ENCODE data around the gene RASSF5. TPM values are rescaled to one million over a fixed set of nuclear protein-coding genes. Genes with fewer than 3 reads are reported as not detected.

RASSF5 gene
- polyA plus RNA-seq, 2 of the 4 experiments (the other 2 are of a cell fraction), result 2.0 to 2.2 TPM

DNA sequence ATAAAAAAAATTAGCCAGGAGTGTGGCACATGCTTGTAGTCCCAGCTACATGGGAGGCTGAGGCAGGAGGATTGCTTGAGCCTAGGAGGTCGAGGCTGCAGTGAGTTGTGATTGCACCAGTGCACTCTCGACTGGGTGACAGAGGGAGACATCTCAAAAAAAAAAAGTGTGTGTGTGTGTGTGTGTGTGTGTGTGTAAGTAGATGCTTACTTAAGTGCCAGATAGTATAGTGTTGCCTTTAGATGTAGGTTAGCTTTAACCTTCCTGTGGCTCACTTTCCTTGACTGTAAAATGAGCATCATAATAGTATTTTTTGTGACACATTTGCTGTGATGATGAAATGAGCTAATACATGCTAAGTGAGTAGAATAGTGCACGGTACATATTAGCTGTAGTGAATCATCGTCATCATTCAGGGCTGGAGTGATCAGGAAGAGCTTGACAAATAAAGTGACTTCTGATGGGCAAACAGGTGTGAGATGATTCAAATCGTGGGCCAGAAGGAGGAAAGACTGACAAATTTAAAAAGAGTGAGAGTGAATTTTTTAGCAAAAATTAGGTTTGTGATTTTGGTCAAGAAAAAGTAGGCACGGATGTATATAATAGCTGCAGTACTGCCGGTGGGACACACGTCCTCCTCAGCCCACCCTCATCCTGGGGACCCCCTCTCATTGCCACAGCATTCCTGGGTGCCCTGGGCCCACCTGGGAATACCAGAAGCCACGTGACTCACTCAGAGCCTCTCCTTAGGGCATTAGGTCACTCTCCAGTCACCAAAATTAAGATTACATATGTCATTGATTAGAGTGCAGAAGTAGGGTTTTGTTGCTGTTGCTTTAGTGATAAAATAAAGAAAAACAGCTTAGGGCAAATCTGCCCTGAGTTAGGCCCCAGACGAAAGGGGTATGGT lies 71.0 kb downstream of the RASSF5 start (continued):
- TF ChIP-seq, protein P1, sequence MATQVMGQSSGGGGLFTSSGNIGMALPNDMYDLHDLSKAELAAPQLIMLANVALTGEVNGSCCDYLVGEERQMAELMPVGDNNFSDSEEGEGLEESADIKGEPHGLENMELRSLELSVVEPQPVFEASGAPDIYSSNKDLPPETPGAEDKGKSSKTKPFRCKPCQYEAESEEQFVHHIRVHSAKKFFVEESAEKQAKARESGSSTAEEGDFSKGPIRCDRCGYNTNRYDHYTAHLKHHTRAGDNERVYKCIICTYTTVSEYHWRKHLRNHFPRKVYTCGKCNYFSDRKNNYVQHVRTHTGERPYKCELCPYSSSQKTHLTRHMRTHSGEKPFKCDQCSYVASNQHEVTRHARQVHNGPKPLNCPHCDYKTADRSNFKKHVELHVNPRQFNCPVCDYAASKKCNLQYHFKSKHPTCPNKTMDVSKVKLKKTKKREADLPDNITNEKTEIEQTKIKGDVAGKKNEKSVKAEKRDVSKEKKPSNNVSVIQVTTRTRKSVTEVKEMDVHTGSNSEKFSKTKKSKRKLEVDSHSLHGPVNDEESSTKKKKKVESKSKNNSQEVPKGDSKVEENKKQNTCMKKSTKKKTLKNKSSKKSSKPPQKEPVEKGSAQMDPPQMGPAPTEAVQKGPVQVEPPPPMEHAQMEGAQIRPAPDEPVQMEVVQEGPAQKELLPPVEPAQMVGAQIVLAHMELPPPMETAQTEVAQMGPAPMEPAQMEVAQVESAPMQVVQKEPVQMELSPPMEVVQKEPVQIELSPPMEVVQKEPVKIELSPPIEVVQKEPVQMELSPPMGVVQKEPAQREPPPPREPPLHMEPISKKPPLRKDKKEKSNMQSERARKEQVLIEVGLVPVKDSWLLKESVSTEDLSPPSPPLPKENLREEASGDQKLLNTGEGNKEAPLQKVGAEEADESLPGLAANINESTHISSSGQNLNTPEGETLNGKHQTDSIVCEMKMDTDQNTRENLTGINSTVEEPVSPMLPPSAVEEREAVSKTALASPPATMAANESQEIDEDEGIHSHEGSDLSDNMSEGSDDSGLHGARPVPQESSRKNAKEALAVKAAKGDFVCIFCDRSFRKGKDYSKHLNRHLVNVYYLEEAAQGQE (IDR thresholded peaks at IDR 0.05), result no peak
- TF ChIP-seq, protein P2, sequence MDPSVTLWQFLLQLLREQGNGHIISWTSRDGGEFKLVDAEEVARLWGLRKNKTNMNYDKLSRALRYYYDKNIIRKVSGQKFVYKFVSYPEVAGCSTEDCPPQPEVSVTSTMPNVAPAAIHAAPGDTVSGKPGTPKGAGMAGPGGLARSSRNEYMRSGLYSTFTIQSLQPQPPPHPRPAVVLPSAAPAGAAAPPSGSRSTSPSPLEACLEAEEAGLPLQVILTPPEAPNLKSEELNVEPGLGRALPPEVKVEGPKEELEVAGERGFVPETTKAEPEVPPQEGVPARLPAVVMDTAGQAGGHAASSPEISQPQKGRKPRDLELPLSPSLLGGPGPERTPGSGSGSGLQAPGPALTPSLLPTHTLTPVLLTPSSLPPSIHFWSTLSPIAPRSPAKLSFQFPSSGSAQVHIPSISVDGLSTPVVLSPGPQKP (IDR thresholded peaks at IDR 0.05; ENCODE audit: low read depth, low read length), result no peak
- TF ChIP-seq, protein P3, sequence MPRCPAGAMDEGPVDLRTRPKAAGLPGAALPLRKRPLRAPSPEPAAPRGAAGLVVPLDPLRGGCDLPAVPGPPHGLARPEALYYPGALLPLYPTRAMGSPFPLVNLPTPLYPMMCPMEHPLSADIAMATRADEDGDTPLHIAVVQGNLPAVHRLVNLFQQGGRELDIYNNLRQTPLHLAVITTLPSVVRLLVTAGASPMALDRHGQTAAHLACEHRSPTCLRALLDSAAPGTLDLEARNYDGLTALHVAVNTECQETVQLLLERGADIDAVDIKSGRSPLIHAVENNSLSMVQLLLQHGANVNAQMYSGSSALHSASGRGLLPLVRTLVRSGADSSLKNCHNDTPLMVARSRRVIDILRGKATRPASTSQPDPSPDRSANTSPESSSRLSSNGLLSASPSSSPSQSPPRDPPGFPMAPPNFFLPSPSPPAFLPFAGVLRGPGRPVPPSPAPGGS (IDR thresholded peaks at IDR 0.05), result no peak

DNA sequence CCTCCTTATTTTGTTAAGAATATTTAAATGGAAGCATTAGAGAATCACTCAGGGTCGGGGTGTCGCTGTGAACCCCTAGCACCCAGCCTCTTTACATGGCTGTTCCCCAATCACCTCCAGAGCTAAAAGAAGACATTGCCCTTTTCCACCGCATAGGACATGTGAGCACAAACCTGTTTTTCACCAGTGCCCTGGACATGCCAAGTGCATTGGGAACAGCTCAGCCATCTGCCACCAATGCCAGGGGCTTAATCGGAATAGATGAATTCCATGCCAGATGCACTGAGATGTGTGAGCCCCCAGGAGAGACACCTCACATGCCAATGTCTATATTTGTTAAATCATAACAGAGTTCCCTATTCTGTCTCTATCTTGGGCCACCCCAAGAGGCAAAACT lies 71.6 kb downstream of the RASSF5 start:
- Histone ChIP-seq H3K4me3 (no peak overlapping the region), H3K9me3 (no peaks in the 10 kb centered on the region), H3K4me2 (no peak overlapping the region), H3K27ac (no peak overlapping the region), H3K4me1 (no peaks in the 10 kb centered on the region)
- ChIA-PET POLR2A (no interaction called here), CTCF (interaction anchor here (0.6 to 16.8 kb wide), 7 partner anchors 10 to 349 kb away, joined by 3 to 219 read pairs (median 8); no protein-coding TSS in a partner anchor)
- ATAC-seq (no peak), DNase-seq (ENCODE audit: low read depth in 1 of 2, low spot score in 1 of 2) (no peak), FAIRE-seq (no peak)
- TF ChIP-seq SMC3 (IDR thresholded peaks at IDR 0.05) (no peak), GATA3 (IDR thresholded peaks at IDR 0.05; ENCODE audit: borderline replicate concordance) (no peak), NPAS2 (CRISPR knock-in tag; IDR thresholded peaks at IDR 0.05; ENCODE audit: borderline replicate concordance) (no peak), CEBPB (IDR thresholded peaks at IDR 0.05) (no peak), FOSL2 (IDR thresholded peaks at IDR 0.05) (no peak), FOSL2 (CRISPR knock-in tag; IDR thresholded peaks at IDR 0.05) (no peak), MAZ (IDR thresholded peaks at IDR 0.05; ENCODE audit: borderline replicate concordance, low read depth, low read length) (no peak), FOSB (CRISPR knock-in tag; IDR thresholded peaks at IDR 0.05) (no peak), HOXB13 (CRISPR knock-in tag; IDR thresholded peaks at IDR 0.05; ENCODE audit: low read depth) (no peak), RAD21 (conservative IDR thresholded peaks at IDR 0.05 in 1 of 2, IDR thresholded peaks at IDR 0.05 in 1 of 2) (no peak), NR3C1 (IDR thresholded peaks at IDR 0.05) (no peak)
- TF ChIP-seq, protein P4, sequence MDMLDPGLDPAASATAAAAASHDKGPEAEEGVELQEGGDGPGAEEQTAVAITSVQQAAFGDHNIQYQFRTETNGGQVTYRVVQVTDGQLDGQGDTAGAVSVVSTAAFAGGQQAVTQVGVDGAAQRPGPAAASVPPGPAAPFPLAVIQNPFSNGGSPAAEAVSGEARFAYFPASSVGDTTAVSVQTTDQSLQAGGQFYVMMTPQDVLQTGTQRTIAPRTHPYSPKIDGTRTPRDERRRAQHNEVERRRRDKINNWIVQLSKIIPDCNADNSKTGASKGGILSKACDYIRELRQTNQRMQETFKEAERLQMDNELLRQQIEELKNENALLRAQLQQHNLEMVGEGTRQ (IDR thresholded peaks at IDR 0.05), result no peak
- TF ChIP-seq, protein P5, sequence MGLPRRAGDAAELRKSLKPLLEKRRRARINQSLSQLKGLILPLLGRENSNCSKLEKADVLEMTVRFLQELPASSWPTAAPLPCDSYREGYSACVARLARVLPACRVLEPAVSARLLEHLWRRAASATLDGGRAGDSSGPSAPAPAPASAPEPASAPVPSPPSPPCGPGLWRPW (IDR thresholded peaks at IDR 0.05), result no peak
- WGBS (ENCODE audit: missing lambda C conversion rate), result 86% methylated on average over 4 of the region's 4 CpGs
